IMR-90 (cell line): ENCODE data around the gene RAB40C. TPM values are rescaled to one million over a fixed set of nuclear protein-coding genes. Genes with fewer than 3 reads are reported as not detected.

Source experiments
- ATAC-seq: fragments of 200-7000 bp; cut with Tn5 transposase; 2 replicates; pipeline ENCODE4 v1.9.1; 2020; ENCODE audit warnings: low read depth, mild to moderate bottlenecking, moderate library complexity
- BruUV-seq: library from RNA; stranded (reverse); fragments of 400-500 nt; replicated peaks from 2 replicates; lab custom pipeline; 2021; lab: Mats Ljungman, UMichigan
- CTCF ChIA-PET: fragments of 300-600 bp; formaldehyde crosslinking; extraction: SDS; loops from one replicate; lab custom pipeline; 2021; ENCODE audit warnings: antibody characterized with exemption; lab: Yijun Ruan, JAX
- POLR2A ChIA-PET: fragments of 300-600 bp; sonication (Branson Sonifier 250); formaldehyde crosslinking; loops from one replicate; lab custom pipeline; 2022; ENCODE audit warnings: antibody characterized with exemption; ENCODE audit not compliant: unreplicated experiment; lab: Charles Lee
- DNase-seq: peaks from one replicate; pipeline ENCODE4 v3.0.0; 2013
- H2AFZ ChIP-seq: replicated peaks from 2 replicates; pipeline ENCODE3; 2013; ENCODE audit warnings: low read length, mild to moderate bottlenecking; ENCODE audit not compliant: poor library complexity
- H2AK5ac ChIP-seq: 2 replicates; pipeline ENCODE4 v1.6.1; 2013; ENCODE audit warnings: low read depth, low read length, inconsistent platforms
- H2AK9ac ChIP-seq: replicated peaks from 2 replicates; pipeline ENCODE3; 2013; ENCODE audit warnings: mild to moderate bottlenecking, low read depth, low read length, moderate library complexity; ENCODE audit not compliant: poor library complexity
- H2BK120ac ChIP-seq: 2 replicates; pipeline ENCODE4 v1.6.1; 2013; ENCODE audit warnings: low read depth, low read length, inconsistent platforms
- H2BK15ac ChIP-seq: 3 replicates; pipeline ENCODE4 v1.6.1; 2013; ENCODE audit warnings: low read depth, low read length, inconsistent platforms
- H2BK20ac ChIP-seq: 2 replicates; pipeline ENCODE4 v1.6.1; 2013; ENCODE audit warnings: low read depth, mild to moderate bottlenecking, inconsistent platforms, low read length, moderate library complexity
- H2BK5ac ChIP-seq: 2 replicates; pipeline ENCODE4 v1.6.1; 2013; ENCODE audit warnings: mild to moderate bottlenecking, low read depth, low read length, inconsistent platforms; ENCODE audit not compliant: poor library complexity, severe bottlenecking
- H3K14ac ChIP-seq: replicated peaks from 2 replicates; pipeline ENCODE4 v1.6.1; 2013; ENCODE audit warnings: low read depth, low read length, inconsistent platforms
- H3K18ac ChIP-seq: 2 replicates; pipeline ENCODE4 v1.6.1; 2013; ENCODE audit warnings: low read depth, low read length, control low read depth
- H3K23ac ChIP-seq: 2 replicates; pipeline ENCODE4 v1.6.1; 2013; ENCODE audit warnings: low read depth, low read length, inconsistent platforms
- H3K27ac ChIP-seq: 2 replicates; pipeline ENCODE4 v1.5.1; 2013; ENCODE audit warnings: mild to moderate bottlenecking, control low read depth, low read length; ENCODE audit not compliant: insufficient read depth
- H3K27me3 ChIP-seq: 2 replicates; pipeline ENCODE4 v1.6.1; 2013; ENCODE audit warnings: low read length; ENCODE audit not compliant: control insufficient read depth, insufficient read depth
- H3K36me3 ChIP-seq: 2 replicates; pipeline ENCODE4 v1.6.1; 2013; ENCODE audit warnings: low read length, mixed read lengths; ENCODE audit not compliant: control insufficient read depth, insufficient read depth
- H3K4ac ChIP-seq: 2 replicates; pipeline ENCODE4 v1.6.1; 2013; ENCODE audit warnings: low read depth, low read length, inconsistent platforms
- H3K4me1 ChIP-seq: 2 replicates; pipeline ENCODE4 v1.6.1; 2013; ENCODE audit warnings: low read length, mixed read lengths; ENCODE audit not compliant: control insufficient read depth, insufficient read depth
- H3K4me2 ChIP-seq: 2 replicates; pipeline ENCODE4 v1.6.1; 2013; ENCODE audit warnings: low read depth, mild to moderate bottlenecking, control low read depth, low read length, moderate library complexity
- H3K4me3 ChIP-seq: 2 replicates; pipeline ENCODE4 v1.5.1; 2013; ENCODE audit warnings: low read depth, mild to moderate bottlenecking, control low read depth, low read length, moderate library complexity; ENCODE audit not compliant: insufficient read depth
- H3K56ac ChIP-seq: 2 replicates; pipeline ENCODE4 v1.6.1; 2013; ENCODE audit warnings: low read length, inconsistent platforms; ENCODE audit not compliant: insufficient read depth; ENCODE audit errors: extremely low read depth
- H3K79me1 ChIP-seq, 2 experiments: 2 replicates each; pipeline ENCODE4 v1.6.1; 2013; ENCODE audit warnings: low read length in 2 of 2, inconsistent platforms in 1 of 2, low read depth in 1 of 2
- H3K9ac ChIP-seq: 2 replicates; pipeline ENCODE4 v1.6.1; 2013; ENCODE audit warnings: low read depth, low read length, control low read depth
- H3K9me1 ChIP-seq: 2 replicates; pipeline ENCODE4 v1.6.1; 2013; ENCODE audit warnings: low read length, inconsistent platforms; ENCODE audit not compliant: insufficient read depth
- H3K9me3 ChIP-seq: 2 replicates; pipeline ENCODE4 v1.6.1; 2013; ENCODE audit warnings: low read length; ENCODE audit not compliant: control insufficient read depth, insufficient read depth
- H4K20me1 ChIP-seq: 2 replicates; pipeline ENCODE4 v1.6.1; 2013; ENCODE audit warnings: low read length, inconsistent platforms; ENCODE audit not compliant: insufficient read depth
- H4K5ac ChIP-seq: 2 replicates; pipeline ENCODE4 v1.6.1; 2013; ENCODE audit warnings: mild to moderate bottlenecking, low read depth, low read length, control low read depth
- H4K8ac ChIP-seq, 2 experiments: 2 replicates each; pipeline ENCODE4 v1.6.1; 2013; ENCODE audit warnings: low read depth in 2 of 2, low read length in 2 of 2, control low read depth in 1 of 2, inconsistent platforms in 1 of 2
- H4K91ac ChIP-seq: 2 replicates; pipeline ENCODE4 v1.6.1; 2013; ENCODE audit warnings: low read depth, low read length, inconsistent platforms; ENCODE audit not compliant: insufficient read depth
- BHLHE40 ChIP-seq: fragments of 150-350 bp; IDR thresholded peaks from 2 replicates; pipeline ENCODE4 v1.6.1; 2016; ENCODE audit warnings: mild to moderate bottlenecking, low read depth, low read length
- CHD1 ChIP-seq: IDR thresholded peaks from 2 replicates; pipeline ENCODE4 v1.6.1; 2012; ENCODE audit warnings: low read depth, low read length, improper control_type of control experiment
- SMC3 ChIP-seq: fragments of 150-350 bp; IDR thresholded peaks from 2 replicates; pipeline ENCODE4 v1.6.1; 2016; ENCODE audit warnings: low read depth, mild to moderate bottlenecking, antibody characterized with exemption, low read length, moderate library complexity
- WGBS, 2 experiments: methylation state at CpG; one replicate each; pipeline versions ENCODE4 v1.1.5 to v1.1.7; 2013; ENCODE audit warnings: missing lambda C conversion rate in 2 of 2; ENCODE audit not compliant: insufficient read length in 1 of 2; ENCODE audit errors: extremely low coverage in 2 of 2; 5-methylcytosine and 5-hydroxymethylcytosine counted together
- dilution Hi-C: fragments of 300-500 bp; cut with HindIII; formaldehyde crosslinking; loops from one replicate; pipeline ENCODE4 v1.14.3; 2018; ENCODE audit warnings: low sequenced_read_pairs; ENCODE audit not compliant: unreplicated experiment
- in situ Hi-C: fragments of 300-500 bp; cut with MboI; formaldehyde crosslinking; loops from 3 replicates; pipeline ENCODE4 v1.14.3; 2019; ENCODE audit warnings: low sequenced_read_pairs, inconsistent platforms, mixed read lengths
- intact Hi-C: fragments of 100-400 bp; cut with micrococcal nuclease; formaldehyde crosslinking; loops from 2 replicates; pipeline ENCODE4 v1.10.0; 2022
- polyA plus RNA-seq, 3 experiments: library from polyadenylated mRNA; depleted of rRNA; stranded (reverse); fragments of >200 nt; gene quantifications; 2 replicates each; pipeline ENCODE4 v1.2.3, GENCODE V29; 2012; ENCODE audit warnings: low replicate concordance in 1 of 3
- total RNA-seq: library from RNA; depleted of rRNA; stranded (reverse); fragments of >200 nt; gene quantifications from 2 replicates; pipeline ENCODE4 v1.2.3, GENCODE V29; 2012

Gene RAB40C
- total and polyA plus RNA-seq, 2 of the 4 experiments (the other 2 are of a cell fraction) = 6.8 to 13.7 TPM

- Histone ChIP-seq H3K36me3 (peaks cover 5% of the 10 kb centered on the region; the same call in 1 of the 2 replicates), H3K14ac (no peak overlapping the region), H2BK15ac (no peak overlapping the region), H2BK20ac (no peak overlapping the region), H3K27me3 (no peaks in the 10 kb centered on the region), H2BK120ac (no peak overlapping the region), H4K8ac (no peak overlapping the region), H3K18ac (no peak overlapping the region), H4K5ac (no peak overlapping the region), H3K4me2 (no peak overlapping the region), H3K9me1 (peaks cover 3% of the 10 kb centered on the region; the same call in 1 of the 2 replicates), H3K9ac (no peak overlapping the region), H2AK5ac (no peak overlapping the region), H2AFZ (no peak overlapping the region), H3K4ac (no peak overlapping the region), H2AK9ac (peak overlapping the region; percentile 42), H4K91ac (no peak overlapping the region), H3K79me1 (peaks cover 9 to 37% of the 10 kb centered on the region in 2 experiments; a peak in 3 of 4 replicates), H2BK5ac (no peak overlapping the region), H3K23ac (no peak overlapping the region), H3K4me3 (no peak overlapping the region), H3K9me3 (no peaks in the 10 kb centered on the region), H3K56ac (no peak overlapping the region), H4K20me1 (peaks cover 20% of the 10 kb centered on the region), H3K4me1 (peaks cover 3% of the 10 kb centered on the region; the same call in 1 of the 2 replicates), H3K27ac (no peak overlapping the region)
- ChIA-PET POLR2A (no interaction called here), CTCF (no interaction called here)
- ATAC-seq (no peak), DNase-seq (no peak)
- 89% methylated on average over 4 of the region's 16 CpGs; no CpG with 5 or more reads in 1 of the 2 experiments for WGBS, 2 experiments
- in situ Hi-C loops (no loop called here), intact Hi-C loops (no loop called here), dilution Hi-C loops (no loop called here)
- no TSS peak for BruUV-seq
- TF ChIP-seq BHLHE40 (no peak), CHD1 (no peak), SMC3 (no peak)
Measured at GRCh38 chr16:617855-618254, 28.0 kb downstream of the RAB40C start.
